Testis (tissue), 2 donors: Measurements from ENCODE around the gene MLST8.

Experiments
- CTCF ChIP-seq, 3 experiments: fragments of 450-650 bp in 2 of 3; fragments of 200-600 bp in 1 of 3; sonication (generic) in 1 of 3; IDR thresholded peaks; one replicate each; pipeline ENCODE4 v1.5.1; 2016 to 2019; ENCODE audit warnings: antibody characterized with exemption in 3 of 3, mild to moderate bottlenecking in 2 of 3, moderate library complexity in 1 of 3
- POLR2A ChIP-seq: fragments of 450-650 bp; IDR thresholded peaks from one replicate; pipeline ENCODE4 v1.6.1; 2017; ENCODE audit warnings: antibody characterized with exemption, mild to moderate bottlenecking, moderate library complexity

- TF ChIP-seq CTCF (IDR thresholded peaks at IDR 0.05) = no peak
- TF ChIP-seq POLR2A = no peak
These were observed 23.8 kb downstream of the MLST8 start for GRCh38 chr16:2229091-2229490.
